Lower lobe of right lung (tissue), 2 donors: Measurements from ENCODE around the gene GJA4. TPM values are rescaled to one million over a fixed set of nuclear protein-coding genes. Genes with fewer than 3 reads are reported as not detected.

ENCODE experiments used
- ATAC-seq, 2 donors: fragments of 200-7000 bp; cut with Tn5 transposase; one replicate each; pipeline ENCODE4 v1.9.1; 2020 to 2022; ENCODE audit warnings: mild to moderate bottlenecking in 2 of 2, moderate library complexity in 2 of 2
- DNase-seq: peaks from one replicate; pipeline ENCODE4 v3.0.0-alpha.2; 2020
- H3K27ac ChIP-seq: fragments of 200-600 bp; one replicate; pipeline ENCODE4 v1.8.0; 2022
- H3K27me3 ChIP-seq: fragments of 200-600 bp; one replicate; pipeline ENCODE4 v1.8.0; 2022; ENCODE audit warnings: low read depth
- H3K36me3 ChIP-seq: fragments of 200-600 bp; one replicate; pipeline ENCODE4 v1.8.0; 2022; ENCODE audit warnings: mild to moderate bottlenecking
- H3K4me1 ChIP-seq: fragments of 200-600 bp; one replicate; pipeline ENCODE4 v1.8.0; 2022
- H3K4me3 ChIP-seq: fragments of 200-600 bp; one replicate; pipeline ENCODE4 v1.8.0; 2022; ENCODE audit warnings: mild to moderate bottlenecking
- H3K9me3 ChIP-seq: fragments of 200-600 bp; one replicate; pipeline ENCODE4 v1.8.0; 2022
- intact Hi-C: fragments of 100-400 bp; cut with DNase I; formaldehyde crosslinking; loops from one replicate; pipeline ENCODE4 v1.11.0; 2022
- total RNA-seq: library from RNA; stranded (reverse); fragmentation: NEBNext Ultra II Directional; extraction: Animal tissue kit (Norgen Biotek cat#: 25700); gene quantifications from one replicate; pipeline ENCODE4 v1.2.1, GENCODE V29; 2021
- TF ChIP-seq, protein P1 (sequence below): fragments of 200-600 bp; IDR thresholded peaks from one replicate; pipeline ENCODE4 v1.8.0; 2022; ENCODE audit warnings: antibody characterized with exemption, mild to moderate bottlenecking
- donor health status: DM: no; HTN: yes; CAD: no; lungs with severe emphysema.

GJA4 gene
- total RNA-seq, 1 donor from 2014 or later: 16.1 TPM

DNA sequence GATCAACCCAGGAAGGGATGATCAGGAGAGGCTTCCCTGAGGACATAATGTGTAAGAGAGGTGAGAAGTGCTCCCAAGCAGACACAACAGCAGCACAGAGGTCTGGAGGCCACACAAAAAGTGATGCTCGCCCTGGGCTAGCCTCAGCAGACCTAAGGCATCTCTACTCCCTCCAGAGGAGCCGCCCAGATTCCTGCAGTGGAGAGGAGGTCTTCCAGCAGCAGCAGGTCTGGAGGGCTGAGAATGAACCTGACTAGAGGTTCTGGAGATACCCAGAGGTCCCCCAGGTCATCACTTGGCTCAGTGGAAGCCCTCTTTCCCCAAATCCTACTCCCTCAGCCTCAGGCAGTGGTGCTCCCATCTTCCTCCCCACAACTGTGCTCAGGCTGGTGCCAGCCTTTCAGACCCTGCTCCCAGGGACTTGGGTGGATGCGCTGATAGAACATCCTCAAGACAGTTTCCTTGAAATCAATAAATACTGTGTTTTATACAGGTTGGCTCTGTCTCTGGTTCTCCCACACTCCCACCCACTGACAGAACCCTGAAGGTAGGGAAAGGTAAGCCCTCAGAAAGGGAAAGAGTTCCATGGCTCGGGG is 6.8 kb upstream of the GJA4 start:
- Histone ChIP-seq H3K4me3 (no peak overlapping the region), H3K9me3 (no peaks in the 10 kb centered on the region), H3K27ac (no peak overlapping the region), H3K4me1 (peaks cover 14% of the 10 kb centered on the region), H3K27me3 (peaks cover 25% of the 10 kb centered on the region), H3K36me3 (no peaks in the 10 kb centered on the region)
- TF ChIP-seq, protein P1, sequence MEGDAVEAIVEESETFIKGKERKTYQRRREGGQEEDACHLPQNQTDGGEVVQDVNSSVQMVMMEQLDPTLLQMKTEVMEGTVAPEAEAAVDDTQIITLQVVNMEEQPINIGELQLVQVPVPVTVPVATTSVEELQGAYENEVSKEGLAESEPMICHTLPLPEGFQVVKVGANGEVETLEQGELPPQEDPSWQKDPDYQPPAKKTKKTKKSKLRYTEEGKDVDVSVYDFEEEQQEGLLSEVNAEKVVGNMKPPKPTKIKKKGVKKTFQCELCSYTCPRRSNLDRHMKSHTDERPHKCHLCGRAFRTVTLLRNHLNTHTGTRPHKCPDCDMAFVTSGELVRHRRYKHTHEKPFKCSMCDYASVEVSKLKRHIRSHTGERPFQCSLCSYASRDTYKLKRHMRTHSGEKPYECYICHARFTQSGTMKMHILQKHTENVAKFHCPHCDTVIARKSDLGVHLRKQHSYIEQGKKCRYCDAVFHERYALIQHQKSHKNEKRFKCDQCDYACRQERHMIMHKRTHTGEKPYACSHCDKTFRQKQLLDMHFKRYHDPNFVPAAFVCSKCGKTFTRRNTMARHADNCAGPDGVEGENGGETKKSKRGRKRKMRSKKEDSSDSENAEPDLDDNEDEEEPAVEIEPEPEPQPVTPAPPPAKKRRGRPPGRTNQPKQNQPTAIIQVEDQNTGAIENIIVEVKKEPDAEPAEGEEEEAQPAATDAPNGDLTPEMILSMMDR: no peak
- no peak for DNase-seq
- no peak for ATAC-seq
- intact Hi-C loops: no loop called here

DNA sequence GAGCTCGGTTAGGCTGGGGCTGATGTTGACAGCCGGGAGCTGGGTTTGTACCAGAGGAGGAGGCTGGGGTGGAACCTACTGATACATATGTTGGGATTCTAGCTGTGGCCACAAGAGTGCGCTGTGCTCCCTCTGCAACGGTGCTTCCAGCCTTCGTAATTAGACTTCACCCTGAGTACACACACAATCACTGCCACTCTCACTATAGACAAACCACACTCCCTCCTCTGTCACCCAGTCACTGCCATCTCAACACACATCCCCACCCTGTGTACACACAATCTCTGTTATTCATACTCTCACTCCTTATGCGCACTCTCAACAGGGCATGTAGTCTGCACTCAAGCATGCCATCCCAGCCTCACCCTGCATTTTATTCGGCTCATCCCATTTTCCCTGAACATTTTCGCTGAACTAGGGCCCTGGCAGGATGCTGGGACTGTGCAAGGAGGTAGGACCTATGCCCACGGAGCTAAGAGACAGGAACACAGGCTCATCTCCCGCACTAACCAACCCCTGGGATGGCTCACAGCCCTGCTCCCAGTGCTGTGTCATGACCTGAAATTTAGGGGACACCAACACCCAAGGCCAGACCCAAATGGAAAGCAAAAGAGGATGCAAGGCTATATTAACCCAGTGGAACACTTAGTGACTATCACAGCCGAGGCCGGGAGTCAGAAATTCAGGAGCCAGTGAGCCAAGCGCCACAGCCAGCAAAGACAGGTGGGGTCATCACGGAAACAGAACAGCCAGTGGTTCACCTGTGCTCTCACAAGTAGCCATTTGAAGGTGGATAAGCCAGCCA is 6.1 kb upstream of the GJA4 start:
- TF ChIP-seq, protein P1: peak; percentile 81
- peaks cover 6% of the 10 kb centered on the region for H3K4me1 ChIP-seq
- H3K9me3 ChIP-seq: no peaks in the 10 kb centered on the region
- no peaks in the 10 kb centered on the region for H3K36me3 ChIP-seq
- H3K27ac ChIP-seq: no peak overlapping the region
- ATAC-seq (peak; percentile 77 to 82), DNase-seq (peak; percentile 77)
- H3K4me3 ChIP-seq: no peak overlapping the region
- peaks cover 18% of the 10 kb centered on the region for H3K27me3 ChIP-seq
- intact Hi-C loops: no loop called here

DNA sequence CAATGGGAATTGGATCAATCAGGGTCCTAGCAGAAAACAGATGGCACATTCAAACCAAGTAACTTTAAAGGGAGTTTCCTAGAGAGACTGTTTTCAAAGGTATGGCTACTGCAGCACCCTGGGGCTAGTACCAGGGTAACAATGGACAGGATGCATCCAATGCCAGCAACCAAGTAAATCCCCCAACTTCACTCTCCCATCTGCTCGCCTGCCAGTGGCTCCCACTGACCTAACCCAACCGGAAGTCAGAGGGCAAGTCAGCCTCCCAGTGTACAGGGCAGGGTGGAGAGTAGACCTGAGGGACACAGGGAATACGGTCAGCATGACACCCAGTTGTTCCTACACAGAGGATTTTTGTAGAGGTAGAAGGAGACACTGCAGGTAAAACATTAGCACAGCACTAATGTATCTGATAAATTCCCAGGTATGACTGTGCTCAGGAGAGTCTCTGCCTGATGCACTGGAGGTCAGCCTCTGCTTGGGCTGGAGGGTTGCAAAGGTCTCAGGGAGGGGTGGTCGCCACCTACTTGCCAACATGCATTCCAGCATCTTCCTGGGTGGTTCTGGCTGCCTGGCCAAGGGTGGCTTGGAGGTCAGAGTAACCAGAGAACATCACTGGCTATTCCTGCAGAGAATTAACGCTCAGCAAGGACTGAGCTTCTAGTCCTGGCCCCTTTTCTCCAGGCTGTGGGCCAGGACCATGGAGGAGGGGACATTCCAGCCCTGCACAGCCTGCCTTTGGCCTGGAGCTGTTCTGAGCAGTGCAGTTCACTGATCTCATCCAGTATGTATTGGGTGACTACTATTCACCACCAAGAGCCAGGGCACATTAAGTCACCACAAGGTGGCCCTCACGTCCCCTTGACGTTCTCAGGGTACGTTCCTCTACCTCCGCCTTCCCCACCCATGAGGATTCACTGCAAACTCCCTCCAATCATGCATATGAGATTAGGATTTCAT is 5.1 kb upstream of the GJA4 start:
- ATAC-seq (no peak), DNase-seq (no peak)
- no peaks in the 10 kb centered on the region for H3K9me3 ChIP-seq
- peaks cover 15% of the 10 kb centered on the region for H3K27me3 ChIP-seq
- H3K36me3 ChIP-seq: no peaks in the 10 kb centered on the region
- H3K4me3 ChIP-seq: no peak overlapping the region
- no peak overlapping the region for H3K27ac ChIP-seq
- H3K4me1 ChIP-seq: peaks cover 7% of the 10 kb centered on the region
- intact Hi-C loops: no loop called here
- TF ChIP-seq, protein P1: no peak

DNA sequence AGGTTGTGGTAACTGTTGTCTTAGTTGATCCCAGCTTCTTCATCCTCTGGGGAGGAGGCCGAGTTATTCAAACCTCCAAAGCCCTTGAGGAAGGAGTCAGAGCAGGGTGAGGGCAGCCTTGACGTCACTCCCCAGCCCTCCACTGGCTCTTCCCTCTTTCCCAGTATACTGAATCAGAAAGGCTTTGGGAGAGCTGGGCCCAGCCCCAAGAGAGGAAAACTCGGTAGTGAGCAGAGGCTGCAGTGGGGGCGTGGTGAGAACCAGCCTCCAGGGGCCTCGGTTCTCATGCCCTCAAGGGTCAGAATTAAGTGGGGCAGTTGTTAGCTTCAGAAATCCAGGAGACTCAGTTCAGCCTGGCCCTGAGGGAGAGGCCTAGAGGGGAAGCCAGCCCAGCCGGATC is 1.8 kb upstream of the GJA4 start:
- peaks cover 17% of the 10 kb centered on the region for H3K27me3 ChIP-seq
- no peaks in the 10 kb centered on the region for H3K36me3 ChIP-seq
- H3K9me3 ChIP-seq: no peaks in the 10 kb centered on the region
- no peak for ATAC-seq
- H3K27ac ChIP-seq: peak overlapping the region; percentile 4
- no peak for DNase-seq
- TF ChIP-seq, protein P1: no peak
- intact Hi-C loops: no loop called here
- no peak overlapping the region for H3K4me3 ChIP-seq
- H3K4me1 ChIP-seq: peaks cover 7% of the 10 kb centered on the region

DNA sequence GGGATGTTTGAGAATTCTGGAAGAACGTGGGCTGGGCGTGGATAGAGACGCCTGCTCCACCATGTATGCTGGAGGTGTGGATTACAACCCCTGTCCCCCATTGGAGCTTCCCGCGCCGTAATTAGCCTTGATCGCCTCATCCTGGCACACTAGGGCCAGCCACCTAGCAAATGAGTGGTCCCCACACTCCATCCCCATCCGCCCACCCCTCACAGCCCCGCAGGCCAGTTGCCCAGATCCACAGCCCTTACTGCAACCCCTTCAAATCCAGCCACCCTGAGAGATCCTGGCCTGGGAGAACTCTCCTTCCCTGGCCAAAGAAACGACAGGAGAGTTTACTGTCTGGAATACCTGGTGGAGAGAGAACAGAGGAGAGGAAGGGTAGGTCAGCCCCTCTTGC is 375 bp upstream of the GJA4 start:
- no peaks in the 10 kb centered on the region for H3K36me3 ChIP-seq
- peaks cover 17% of the 10 kb centered on the region for H3K27me3 ChIP-seq
- intact Hi-C loops: no loop called here
- ATAC-seq (no peak), DNase-seq (no peak)
- H3K4me3 ChIP-seq: peak overlapping the region; percentile 56
- H3K27ac ChIP-seq: no peak overlapping the region
- peaks cover 7% of the 10 kb centered on the region for H3K4me1 ChIP-seq
- TF ChIP-seq, protein P1: no peak
- no peaks in the 10 kb centered on the region for H3K9me3 ChIP-seq
